ENCODE measurements around the gene PTPRJ. TPM values are rescaled to one million over a fixed set of nuclear protein-coding genes. Genes with fewer than 3 reads are reported as not detected.
"Not testable (repeated sequence)": the region's sequence is repeated elsewhere in the genome, so short reads cannot be mapped to it uniquely, and the experiment has no call there.

PTPRJ gene
- total RNA-seq, 1 donor from 2014 or later = 0.26 TPM

GRCh38 chr11:48111891-48112290, 131.5 kb downstream of the PTPRJ start:
- DNase-seq (ENCODE audit: low read depth in 2 of 2) = no peak

- DNase-seq (ENCODE audit: low read depth in 2 of 2) = no peak
Measured at GRCh38 chr11:48114740-48115139, 134.4 kb downstream of the PTPRJ start.

- DNase-seq (ENCODE audit: low read depth in 2 of 2) = peak; percentile 6 to 60
Measured at GRCh38 chr11:48116437-48117228, 136.3 kb downstream of the PTPRJ start.

GRCh38 chr11:48122246-48122645, 141.9 kb downstream of the PTPRJ start:
- no peak for DNase-seq (ENCODE audit: low read depth in 2 of 2)

DNA sequence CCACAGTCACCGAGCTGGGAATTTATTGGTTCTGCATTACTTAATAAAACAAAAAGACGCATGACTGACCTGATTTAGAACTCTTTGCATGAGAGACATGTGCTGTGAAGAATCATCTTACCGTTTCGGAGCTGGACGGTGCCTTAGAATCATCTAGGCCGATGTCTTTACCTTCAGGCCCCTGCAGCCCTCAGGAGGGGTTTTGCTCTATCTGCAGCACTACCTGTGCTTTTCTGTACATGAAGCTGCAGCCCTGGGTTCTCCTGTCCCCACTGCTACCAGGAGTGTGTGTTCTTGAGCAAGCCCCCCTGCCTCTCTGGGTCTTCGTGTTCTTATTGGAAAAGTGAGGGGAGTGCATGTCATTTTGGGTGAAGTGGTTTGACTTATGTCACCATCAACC, 142.3 kb downstream of the PTPRJ start:
- no peak for DNase-seq (ENCODE audit: low read depth in 2 of 2)

DNA sequence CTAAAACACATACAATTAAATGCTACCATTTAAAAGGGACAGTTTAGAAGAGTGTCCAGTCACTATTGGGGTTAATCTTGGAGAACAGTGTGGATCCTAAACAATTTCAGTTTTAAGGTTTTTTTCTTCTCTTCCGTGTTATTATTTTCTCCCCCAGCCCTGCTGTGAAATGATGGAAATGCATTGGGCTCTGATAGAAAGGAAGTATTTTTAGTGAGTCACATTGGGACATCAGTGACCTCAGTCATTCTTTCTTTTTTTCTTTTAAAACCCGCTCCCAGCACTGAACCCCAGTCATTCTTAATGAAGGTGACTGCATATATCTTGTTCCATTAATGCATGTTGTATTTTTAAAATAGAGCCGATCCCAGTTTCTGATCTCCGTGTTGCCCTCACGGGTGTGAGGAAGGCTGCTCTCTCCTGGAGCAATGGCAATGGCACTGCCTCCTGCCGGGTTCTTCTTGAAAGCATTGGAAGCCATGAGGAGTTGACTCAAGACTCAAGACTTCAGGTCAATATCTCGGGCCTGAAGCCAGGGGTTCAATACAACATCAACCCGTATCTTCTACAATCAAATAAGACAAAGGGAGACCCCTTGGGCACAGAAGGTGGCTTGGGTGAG, 143.0 kb downstream of the PTPRJ start:
- peak in 1 of 2 donors; percentile 41 for DNase-seq (ENCODE audit: low read depth in 2 of 2)

- no peak for DNase-seq (ENCODE audit: low read depth in 2 of 2)
Measured at GRCh38 chr11:48123934-48124755, 143.8 kb downstream of the PTPRJ start.

GRCh38 chr11:48124880-48125279, 144.5 kb downstream of the PTPRJ start:
- DNase-seq (ENCODE audit: low read depth in 2 of 2) = no peak

- no peak for DNase-seq (ENCODE audit: low read depth in 2 of 2)
Measured at GRCh38 chr11:48125866-48126265, 145.5 kb downstream of the PTPRJ start.

GRCh38 chr11:48127521-48128183, 147.3 kb downstream of the PTPRJ start:
- no peak for DNase-seq (ENCODE audit: low read depth in 2 of 2)

GRCh38 chr11:48129697-48130395, 149.5 kb downstream of the PTPRJ start:
- DNase-seq (ENCODE audit: low read depth in 2 of 2) = no peak

- no peak for DNase-seq (ENCODE audit: low read depth in 2 of 2)
Measured at GRCh38 chr11:48134221-48134922, 154.0 kb downstream of the PTPRJ start.

DNA sequence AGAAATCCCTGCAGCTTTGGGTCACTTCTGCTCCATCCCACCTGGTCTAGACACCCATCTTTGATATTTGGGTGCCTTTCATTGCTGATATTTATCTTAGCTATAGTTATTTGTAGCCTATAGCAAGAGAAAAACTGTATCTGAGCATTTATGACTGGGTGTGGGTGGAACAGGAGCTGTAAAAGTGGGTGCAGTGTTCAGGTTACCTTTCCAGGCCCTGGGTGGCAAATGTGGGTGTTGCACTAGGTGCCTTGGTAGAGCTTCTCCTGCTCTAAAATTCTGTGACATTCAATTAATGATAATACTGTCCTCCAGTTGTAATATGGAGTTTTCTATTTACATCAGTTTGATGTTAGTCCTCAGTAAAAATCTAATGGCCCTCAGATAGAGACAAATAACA, 157.9 kb downstream of the PTPRJ start:
- no peak for DNase-seq (ENCODE audit: low read depth in 2 of 2)

- DNase-seq (ENCODE audit: low read depth in 2 of 2) = not testable (repeated sequence)
Measured at GRCh38 chr11:48139896-48140295, 159.5 kb downstream of the PTPRJ start.

- DNase-seq (ENCODE audit: low read depth in 2 of 2) = no peak
Measured at GRCh38 chr11:48141475-48142122, 161.2 kb downstream of the PTPRJ start.

DNA sequence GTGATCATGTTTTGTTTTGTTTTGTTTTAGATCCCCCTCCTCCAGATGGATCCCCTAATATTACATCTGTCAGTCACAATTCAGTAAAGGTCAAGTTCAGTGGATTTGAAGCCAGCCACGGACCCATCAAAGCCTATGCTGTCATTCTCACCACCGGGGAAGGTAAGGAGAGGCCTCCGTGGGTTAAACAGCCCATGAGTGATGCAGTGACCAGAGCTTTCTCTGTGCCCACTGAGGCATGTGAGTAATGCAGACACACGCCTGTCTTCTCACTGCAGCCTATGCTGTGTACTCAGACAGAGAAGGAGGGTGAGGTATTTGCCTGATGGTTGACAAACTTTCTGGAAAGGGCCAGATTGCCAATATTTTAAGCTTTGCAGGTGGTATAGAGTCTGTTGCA, 162.5 kb downstream of the PTPRJ start:
- DNase-seq (ENCODE audit: low read depth in 2 of 2) = no peak

GRCh38 chr11:48148749-48149148, 168.4 kb downstream of the PTPRJ start:
- no peak for DNase-seq (ENCODE audit: low read depth in 2 of 2)

GRCh38 chr11:48150213-48150612, 169.9 kb downstream of the PTPRJ start:
- DNase-seq (ENCODE audit: low read depth in 2 of 2) = peak; percentile 83 to 94

DNA sequence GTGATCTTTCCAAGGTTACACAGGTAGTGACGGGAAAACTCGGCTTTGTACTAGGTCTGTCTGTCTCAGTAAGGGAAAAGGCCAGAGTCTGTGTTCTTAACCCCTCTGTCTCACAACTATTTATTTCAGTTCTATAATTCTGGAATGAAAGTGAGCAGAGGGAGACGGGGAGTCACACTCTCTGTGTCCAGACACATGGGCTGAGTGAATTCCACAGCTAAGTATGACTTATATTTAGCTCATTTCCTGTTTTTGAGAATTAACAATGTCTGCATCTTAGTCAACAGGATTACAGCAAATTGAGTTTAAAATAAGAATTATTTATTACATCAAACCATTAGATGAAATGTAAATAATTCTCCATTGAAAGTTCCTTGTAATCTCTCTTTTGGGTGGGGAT, 173.8 kb downstream of the PTPRJ start:
- peak in 1 of 2 donors; percentile 81 for DNase-seq (ENCODE audit: low read depth in 2 of 2)
